ENCODE results near the gene R3HDM2. TPM values are rescaled to one million over a fixed set of nuclear protein-coding genes. Genes with fewer than 3 reads are reported as not detected.

The R3HDM2 gene
- total RNA-seq, 3 donors from 2014 or later = 31.6 to 43.0 (median 35.7) TPM

- Histone ChIP-seq H3K27ac (no peak overlapping the region), H3K36me3 (no peaks in the 10 kb centered on the region), H3K27me3 (no peaks in the 10 kb centered on the region), H3K4me1 (no peaks in the 10 kb centered on the region), H3K9me3 (no peaks in the 10 kb centered on the region), H3K4me3 (no peak overlapping the region)
- intact Hi-C loops (cut with DNase I; ENCODE audit: low total_unique reads) = no loop called here
- no peak for DNase-seq (ENCODE audit: low spot score in 2 of 2)
- TF ChIP-seq POLR2AphosphoS5 (IDR thresholded peaks at IDR 0.05) (no peak), POLR2A (IDR thresholded peaks at IDR 0.05) (no peak), CTCF (IDR thresholded peaks at IDR 0.05) (no peak)
Observed at GRCh38 chr12:57262126-57262822, 168.6 kb downstream of the R3HDM2 start.

- TF ChIP-seq CTCF (IDR thresholded peaks at IDR 0.05) (no peak), POLR2AphosphoS5 (IDR thresholded peaks at IDR 0.05) (no peak)
- Histone ChIP-seq H3K9me3 (no peaks in the 10 kb centered on the region), H3K27ac (no peak overlapping the region), H3K4me3 (no peak overlapping the region), H3K36me3 (no peaks in the 10 kb centered on the region), H3K4me1 (no peaks in the 10 kb centered on the region), H3K27me3 (no peaks in the 10 kb centered on the region)
- intact Hi-C loops (cut with DNase I; ENCODE audit: low total_unique reads) = no loop called here
- DNase-seq (ENCODE audit: low spot score in 2 of 2) = no peak
Observed at GRCh38 chr12:57261428-57261865, 169.4 kb downstream of the R3HDM2 start.

- no peak overlapping the region for H3K27ac ChIP-seq
- DNase-seq (ENCODE audit: low spot score in 2 of 2) = no peak
- intact Hi-C loops (cut with DNase I; ENCODE audit: low total_unique reads) = no loop called here
Observed at GRCh38 chr12:57260366-57260765, 170.5 kb downstream of the R3HDM2 start.

GRCh38 chr12:57258977-57259970 lies 171.6 kb downstream of the R3HDM2 start:
- intact Hi-C loops (cut with DNase I; ENCODE audit: low total_unique reads) = no loop called here
- H3K36me3 ChIP-seq = no peaks in the 10 kb centered on the region

More at GRCh38 chr12:57260366-57260765, 170.5 kb downstream of the R3HDM2 start:
- Histone ChIP-seq H3K27me3 (no peaks in the 10 kb centered on the region), H3K4me1 (no peaks in the 10 kb centered on the region), H3K36me3 (no peaks in the 10 kb centered on the region), H3K9me3 (no peaks in the 10 kb centered on the region), H3K4me3 (no peak overlapping the region)
- TF ChIP-seq CTCF (IDR thresholded peaks at IDR 0.05) (no peak), POLR2AphosphoS5 (IDR thresholded peaks at IDR 0.05) (no peak), POLR2A (IDR thresholded peaks at IDR 0.05) (no peak)

More at GRCh38 chr12:57258977-57259970, 171.6 kb downstream of the R3HDM2 start:
- Histone ChIP-seq H3K27me3 (no peaks in the 10 kb centered on the region), H3K4me3 (no peak overlapping the region), H3K9me3 (no peaks in the 10 kb centered on the region), H3K27ac (no peak overlapping the region), H3K4me1 (no peaks in the 10 kb centered on the region)
- DNase-seq (ENCODE audit: low spot score in 2 of 2) = no peak
- no peak for TF ChIP-seq POLR2A (IDR thresholded peaks at IDR 0.05)
- no peak for TF ChIP-seq POLR2AphosphoS5 (IDR thresholded peaks at IDR 0.05)
- no peak for TF ChIP-seq CTCF (IDR thresholded peaks at IDR 0.05)

Measured in breast epithelium (tissue), 4 donors.